ENCODE results near the gene MASP2.

DNA sequence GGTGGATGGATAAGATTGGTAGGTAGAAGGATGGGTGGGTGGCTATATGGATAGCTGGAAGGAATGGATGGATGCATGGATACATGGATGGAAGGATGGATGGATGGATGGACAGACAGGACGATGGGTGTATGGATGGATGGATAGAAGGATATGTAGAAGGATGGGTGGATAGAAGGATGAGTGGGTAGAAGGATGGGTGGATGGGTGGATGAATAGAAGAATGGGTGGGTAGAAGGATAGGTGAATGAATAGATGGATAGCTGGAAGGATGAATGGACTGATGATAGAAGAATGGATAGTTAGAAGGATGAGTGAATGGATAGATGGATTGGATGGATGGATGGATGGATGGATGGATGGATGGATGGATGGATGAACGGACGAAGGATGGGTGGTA, 5.0 kb downstream of the MASP2 start:
- no peak for TF ChIP-seq POLR2A (IDR thresholded peaks at IDR 0.05; ENCODE audit: low read length)
- TF ChIP-seq GATA1 (IDR thresholded peaks at IDR 0.05; ENCODE audit: low read depth, low read length), result no peak

Measured in erythroblast (primary cell).